ENCODE measurements around the gene KDM7A. TPM values are rescaled to one million over a fixed set of nuclear protein-coding genes. Genes with fewer than 3 reads are reported as not detected.

Gene KDM7A
- polyA plus RNA-seq (2011; rRNA removed) (4.1 and 6.1 TPM in 2 replicates), polyA plus RNA-seq (2017; fragmentation: RNase III; extraction: RNeasy Plus Mini Kit Qiagen cat#74134 plus additional on column Dnase treatment) (1.1 to 1.4 TPM (median 1.3 TPM) in 3 replicates), polyA minus RNA-seq (2011; rRNA and poly(A)+ RNA removed) (9.1 and 10.1 TPM in 2 replicates)
- polyA plus RNA-seq (2012; cell fraction: cytosol; rRNA removed), result 0.49 and 0.73 TPM in 2 replicates
- polyA plus RNA-seq (2012; cell fraction: nucleus; rRNA removed), result 1.3 and 1.6 TPM in 2 replicates

DNA sequence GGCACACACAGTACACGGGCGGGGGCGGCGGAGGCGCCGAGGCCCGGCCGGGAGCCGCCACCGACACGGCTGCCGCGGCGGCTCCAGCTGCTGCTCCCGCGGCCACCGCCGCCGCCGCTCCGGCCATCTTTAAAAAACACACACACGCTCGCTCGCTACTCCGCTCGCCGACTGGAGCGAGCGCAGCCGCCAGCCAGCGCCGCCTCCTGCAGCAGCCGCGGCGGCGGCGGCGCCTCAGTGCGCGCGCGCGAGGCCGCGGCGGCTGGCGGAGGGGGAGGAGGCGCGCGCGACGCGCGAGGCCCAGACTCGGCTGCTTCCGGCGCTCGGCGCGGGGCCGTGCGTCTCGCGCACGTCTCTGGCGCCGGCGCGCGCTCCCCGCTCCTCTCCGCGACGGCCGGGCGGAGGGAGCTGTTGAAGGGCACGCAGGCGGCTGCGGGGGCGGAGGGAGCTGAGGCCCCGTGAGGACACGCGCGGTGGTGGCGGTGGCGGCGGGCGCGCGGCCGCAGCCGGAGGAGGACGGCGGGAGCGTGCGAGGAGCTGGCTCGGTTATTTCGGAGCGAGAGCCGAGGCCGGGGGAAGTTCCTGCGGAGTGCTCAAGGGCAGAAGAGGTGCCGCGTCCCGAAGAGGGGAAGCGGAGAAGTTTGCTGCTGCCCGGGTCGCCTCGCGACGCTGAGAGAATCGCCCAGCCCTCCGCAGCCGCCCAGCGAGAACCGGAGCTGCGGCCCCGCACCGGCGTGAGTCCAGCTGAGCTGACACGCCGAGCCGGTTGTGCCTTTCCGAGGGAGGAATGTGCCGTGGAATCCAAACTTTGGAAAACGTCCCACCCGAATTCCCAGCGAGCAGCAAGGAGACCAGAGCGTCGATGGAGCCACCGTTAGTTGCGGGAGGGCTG lies at the start of gene KDM7A:
Gene KDM7A (minus strand): TSS at position 173 of the 892 bp plus-strand sequence. CDS start 46 bp downstream, at position 127.
- DNase-seq (ENCODE audit: low read depth in 1 of 2, low spot score in 1 of 2) (peak; percentile 72 to 89), FAIRE-seq (no peak), ATAC-seq (peak; percentile 75 to 86)
- CTCF ChIA-PET, result interaction anchor here (1.4 to 7.0 kb wide), 7 partner anchors 10 to 149 kb away, joined by 4 to 55 read pairs (median 5); no protein-coding TSS in a partner anchor
- Histone ChIP-seq H3K27ac (peak within 1 kb of the TSS; percentile 87 to 91), H3K9me3 (peaks cover 8% of the 10 kb centered on the region; the same call in 2 of the 3 replicates), H3K4me2 (peak within 1 kb of the TSS; percentile 96), H3K4me1 (peaks cover 9% of the 10 kb centered on the region; the same call in 1 of the 3 replicates), H3K4me3 (peak within 1 kb of the TSS; percentile 92)
- 1% methylated on average over 24 of the region's 132 CpGs for whole genome bisulfite sequencing (ENCODE audit: missing lambda C conversion rate)
- POLR2A ChIA-PET, result interaction anchor here (0.6 to 1.9 kb wide), 17 partner anchors 9 to 817 kb away, joined by 3 to 14 read pairs (median 4); partner anchors contain the start of genes LUC7L2 and SLC37A3
- TF ChIP-seq MYC (IDR thresholded peaks at IDR 0.05; ENCODE audit: borderline replicate concordance, low read length), result peak; percentile 14; the same call in 1 of the 2 replicates
- TF ChIP-seq MAFK (IDR thresholded peaks at IDR 0.05; ENCODE audit: partially characterized antibody), result no peak
- no peak for TF ChIP-seq ZNF302 (CRISPR knock-in tag; IDR thresholded peaks at IDR 0.05)
- no peak for TF ChIP-seq CBX2 (IDR thresholded peaks at IDR 0.05; ENCODE audit: borderline replicate concordance, low read depth)
- TF ChIP-seq RAD21 (conservative IDR thresholded peaks at IDR 0.05 in 1 of 2, IDR thresholded peaks at IDR 0.05 in 1 of 2), result peak in 1 of 2 experiments; percentile 33; a peak in 1 of 5 replicates
- no peak for TF ChIP-seq CEBPB (IDR thresholded peaks at IDR 0.05)
- TF ChIP-seq NPAS2 (CRISPR knock-in tag; IDR thresholded peaks at IDR 0.05; ENCODE audit: borderline replicate concordance), result 0 out of 2 replicates have a peak, but pooled peaks have one; percentile 27
- TF ChIP-seq RARB (CRISPR knock-in tag; IDR thresholded peaks at IDR 0.05), result no peak
- no peak for TF ChIP-seq FOSB (CRISPR knock-in tag; IDR thresholded peaks at IDR 0.05)
- no peak for TF ChIP-seq REST (IDR thresholded peaks at IDR 0.05)
- TF ChIP-seq SREBF2 (IDR thresholded peaks at IDR 0.05), result no peak
- TF ChIP-seq POLR2A (IDR thresholded peaks at IDR 0.05; ENCODE audit: low read length), result peak; percentile 65
- TF ChIP-seq KDM1A (IDR thresholded peaks at IDR 0.05; ENCODE audit: low read depth), result no peak
- TF ChIP-seq, protein P1, sequence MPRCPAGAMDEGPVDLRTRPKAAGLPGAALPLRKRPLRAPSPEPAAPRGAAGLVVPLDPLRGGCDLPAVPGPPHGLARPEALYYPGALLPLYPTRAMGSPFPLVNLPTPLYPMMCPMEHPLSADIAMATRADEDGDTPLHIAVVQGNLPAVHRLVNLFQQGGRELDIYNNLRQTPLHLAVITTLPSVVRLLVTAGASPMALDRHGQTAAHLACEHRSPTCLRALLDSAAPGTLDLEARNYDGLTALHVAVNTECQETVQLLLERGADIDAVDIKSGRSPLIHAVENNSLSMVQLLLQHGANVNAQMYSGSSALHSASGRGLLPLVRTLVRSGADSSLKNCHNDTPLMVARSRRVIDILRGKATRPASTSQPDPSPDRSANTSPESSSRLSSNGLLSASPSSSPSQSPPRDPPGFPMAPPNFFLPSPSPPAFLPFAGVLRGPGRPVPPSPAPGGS (IDR thresholded peaks at IDR 0.05), result peak; percentile 41; the same call in 2 of the 3 replicates
- no peak for TF ChIP-seq ZC3H11A (IDR thresholded peaks at IDR 0.05)
- TF ChIP-seq PHF8 (IDR thresholded peaks at IDR 0.05; ENCODE audit: borderline replicate concordance, low read depth), result peak; percentile 82; the same call in 1 of the 2 replicates
- TF ChIP-seq, protein P2, sequence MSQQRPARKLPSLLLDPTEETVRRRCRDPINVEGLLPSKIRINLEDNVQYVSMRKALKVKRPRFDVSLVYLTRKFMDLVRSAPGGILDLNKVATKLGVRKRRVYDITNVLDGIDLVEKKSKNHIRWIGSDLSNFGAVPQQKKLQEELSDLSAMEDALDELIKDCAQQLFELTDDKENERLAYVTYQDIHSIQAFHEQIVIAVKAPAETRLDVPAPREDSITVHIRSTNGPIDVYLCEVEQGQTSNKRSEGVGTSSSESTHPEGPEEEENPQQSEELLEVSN (IDR thresholded peaks at IDR 0.05; ENCODE audit: borderline replicate concordance, low read depth), result peak; percentile 67; the same call in 1 of the 2 replicates
- peak in 1 of 2 experiments; percentile 58; a peak in 4 of 5 replicates for TF ChIP-seq JUN (IDR thresholded peaks at IDR 0.05)
- TF ChIP-seq TP53 (CRISPR knock-in tag; IDR thresholded peaks at IDR 0.05), result no peak
- no peak for TF ChIP-seq EHMT2 (IDR thresholded peaks at IDR 0.05; ENCODE audit: low read depth)
- no peak for TF ChIP-seq GATA3 (IDR thresholded peaks at IDR 0.05; ENCODE audit: borderline replicate concordance)
- TF ChIP-seq, protein P3, sequence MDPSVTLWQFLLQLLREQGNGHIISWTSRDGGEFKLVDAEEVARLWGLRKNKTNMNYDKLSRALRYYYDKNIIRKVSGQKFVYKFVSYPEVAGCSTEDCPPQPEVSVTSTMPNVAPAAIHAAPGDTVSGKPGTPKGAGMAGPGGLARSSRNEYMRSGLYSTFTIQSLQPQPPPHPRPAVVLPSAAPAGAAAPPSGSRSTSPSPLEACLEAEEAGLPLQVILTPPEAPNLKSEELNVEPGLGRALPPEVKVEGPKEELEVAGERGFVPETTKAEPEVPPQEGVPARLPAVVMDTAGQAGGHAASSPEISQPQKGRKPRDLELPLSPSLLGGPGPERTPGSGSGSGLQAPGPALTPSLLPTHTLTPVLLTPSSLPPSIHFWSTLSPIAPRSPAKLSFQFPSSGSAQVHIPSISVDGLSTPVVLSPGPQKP (IDR thresholded peaks at IDR 0.05; ENCODE audit: low read depth, low read length), result no peak
- TF ChIP-seq HES2 (IDR thresholded peaks at IDR 0.05), result no peak
- TF ChIP-seq ZSCAN20 (CRISPR knock-in tag; IDR thresholded peaks at IDR 0.05), result no peak
- TF ChIP-seq, protein P4, sequence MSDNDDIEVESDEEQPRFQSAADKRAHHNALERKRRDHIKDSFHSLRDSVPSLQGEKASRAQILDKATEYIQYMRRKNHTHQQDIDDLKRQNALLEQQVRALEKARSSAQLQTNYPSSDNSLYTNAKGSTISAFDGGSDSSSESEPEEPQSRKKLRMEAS (IDR thresholded peaks at IDR 0.05), result peak; percentile 71
- TF ChIP-seq, protein P5, sequence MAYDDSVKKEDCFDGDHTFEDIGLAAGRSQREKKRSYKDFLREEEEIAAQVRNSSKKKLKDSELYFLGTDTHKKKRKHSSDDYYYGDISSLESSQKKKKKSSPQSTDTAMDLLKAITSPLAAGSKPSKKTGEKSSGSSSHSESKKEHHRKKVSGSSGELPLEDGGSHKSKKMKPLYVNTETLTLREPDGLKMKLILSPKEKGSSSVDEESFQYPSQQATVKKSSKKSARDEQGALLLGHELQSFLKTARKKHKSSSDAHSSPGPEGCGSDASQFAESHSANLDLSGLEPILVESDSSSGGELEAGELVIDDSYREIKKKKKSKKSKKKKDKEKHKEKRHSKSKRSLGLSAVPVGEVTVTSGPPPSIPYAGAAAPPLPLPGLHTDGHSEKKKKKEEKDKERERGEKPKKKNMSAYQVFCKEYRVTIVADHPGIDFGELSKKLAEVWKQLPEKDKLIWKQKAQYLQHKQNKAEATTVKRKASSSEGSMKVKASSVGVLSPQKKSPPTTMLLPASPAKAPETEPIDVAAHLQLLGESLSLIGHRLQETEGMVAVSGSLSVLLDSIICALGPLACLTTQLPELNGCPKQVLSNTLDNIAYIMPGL (CRISPR knock-in tag; IDR thresholded peaks at IDR 0.05; ENCODE audit: borderline replicate concordance), result no peak
- TF ChIP-seq POLR2AphosphoS2 (conservative IDR thresholded peaks at IDR 0.05; ENCODE audit: low read length), result no peak
- peak; percentile 27; the same call in 1 of the 3 replicates for TF ChIP-seq SMC3 (IDR thresholded peaks at IDR 0.05)

Measured in A549 (cell line).